ENCODE data around the gene ZPR1.
"Not testable (repeated sequence)": the region's sequence is repeated elsewhere in the genome, so short reads cannot be mapped to it uniquely, and the experiment has no call there.

Gene ZPR1

GRCh38 chr11:116792144-116792868 is 4.5 kb upstream of the ZPR1 start:
- DNase-seq, result no peak

GRCh38 chr11:116791813-116792143 is 4.0 kb upstream of the ZPR1 start, which contains the start of gene APOA5:
Gene APOA5 (minus strand): TSS chr11:116791879. CDS start chr11:116791860, 19 bp downstream.
- DNase-seq, result no peak

- peak; percentile 74 for DNase-seq
Measured at GRCh38 chr11:116791002-116791812, 3.4 kb upstream of the ZPR1 start.

GRCh38 chr11:116790167-116791001 is 2.6 kb upstream of the ZPR1 start:
- no peak for DNase-seq

- no peak for DNase-seq
Measured at GRCh38 chr11:116788975-116789374, 1.2 kb upstream of the ZPR1 start.

- DNase-seq, result no peak
Measured at GRCh38 chr11:116788534-116788933, 711 bp upstream of the ZPR1 start.

- DNase-seq, result no peak
Measured at GRCh38 chr11:116787436-116787785, 412 bp downstream of the ZPR1 start.

- no peak for DNase-seq
Measured at GRCh38 chr11:116786966-116787365, 857 bp downstream of the ZPR1 start.

GRCh38 chr11:116786326-116786725 is 1.5 kb downstream of the ZPR1 start:
- no peak for DNase-seq

GRCh38 chr11:116782728-116783127 is 5.1 kb downstream of the ZPR1 start:
- peak; percentile 67 for DNase-seq

GRCh38 chr11:116778556-116778955 is 9.3 kb downstream of the ZPR1 start:
- DNase-seq, result no peak

- no peak for DNase-seq
Measured at GRCh38 chr11:116777056-116777455, 10.8 kb downstream of the ZPR1 start.

- no peak for DNase-seq
Measured at GRCh38 chr11:116776522-116776984, 11.3 kb downstream of the ZPR1 start.

GRCh38 chr11:116775975-116776374 is 11.8 kb downstream of the ZPR1 start:
- DNase-seq, result no peak

GRCh38 chr11:116774661-116775060 is 13.2 kb downstream of the ZPR1 start:
- no peak for DNase-seq

- peak; percentile 57 for DNase-seq
Measured at GRCh38 chr11:116773203-116774097, 14.4 kb downstream of the ZPR1 start.

- peak; percentile 94 for DNase-seq
Measured at GRCh38 chr11:116772443-116773202, 15.2 kb downstream of the ZPR1 start, which contains the start of gene BUD13. Gene BUD13 (minus strand): TSS chr11:116772987. CDS start chr11:116772964, 23 bp downstream.

GRCh38 chr11:116771935-116772334 is 15.9 kb downstream of the ZPR1 start:
- DNase-seq, result no peak

GRCh38 chr11:116762132-116762531 is 25.7 kb downstream of the ZPR1 start:
- no peak for DNase-seq

GRCh38 chr11:116756044-116756443 is 31.8 kb downstream of the ZPR1 start:
- DNase-seq, result not testable (repeated sequence)

GRCh38 chr11:116750070-116750718 is 37.6 kb downstream of the ZPR1 start:
- DNase-seq, result no peak

All from activated CD4-positive, alpha-beta T cell treated with anti-CD3 and anti-CD28 coated beads, Interleukin-2, amount 50 U/mL, for 16 hours (primary cell).